AG04449 (cell line): Measurements from ENCODE around the gene MINDY4B.

Source experiments
- CTCF ChIA-PET: fragments of 350-600 bp; formaldehyde crosslinking; extraction: SDS; loops from one replicate; lab custom pipeline; 2021; ENCODE audit warnings: antibody characterized with exemption; lab: Yijun Ruan, JAX
- POLR2A ChIA-PET: fragments of 400-600, 350-600 bp; formaldehyde crosslinking; extraction: SDS; loops from one replicate; lab custom pipeline; 2020; ENCODE audit warnings: antibody characterized with exemption, inconsistent platforms; lab: Yijun Ruan, JAX
- DNase-seq: peaks from one replicate; pipeline ENCODE4 v3.0.0-alpha.2; 2010; ENCODE audit warnings: low read depth, low spot score
- H3K4me3 ChIP-seq: 2 replicates; pipeline ENCODE4 v1.5.1; 2011; ENCODE audit warnings: low read depth, mild to moderate bottlenecking, control low read depth, low read length
- TF ChIP-seq, protein P1 (sequence below): IDR thresholded peaks from one replicate; pipeline ENCODE4 v1.5.1; 2011; ENCODE audit warnings: mild to moderate bottlenecking, moderate library complexity, low read length, control low read depth, inconsistent platforms; ENCODE audit not compliant: insufficient read depth; ENCODE audit errors: missing control alignments

MINDY4B gene

DNA sequence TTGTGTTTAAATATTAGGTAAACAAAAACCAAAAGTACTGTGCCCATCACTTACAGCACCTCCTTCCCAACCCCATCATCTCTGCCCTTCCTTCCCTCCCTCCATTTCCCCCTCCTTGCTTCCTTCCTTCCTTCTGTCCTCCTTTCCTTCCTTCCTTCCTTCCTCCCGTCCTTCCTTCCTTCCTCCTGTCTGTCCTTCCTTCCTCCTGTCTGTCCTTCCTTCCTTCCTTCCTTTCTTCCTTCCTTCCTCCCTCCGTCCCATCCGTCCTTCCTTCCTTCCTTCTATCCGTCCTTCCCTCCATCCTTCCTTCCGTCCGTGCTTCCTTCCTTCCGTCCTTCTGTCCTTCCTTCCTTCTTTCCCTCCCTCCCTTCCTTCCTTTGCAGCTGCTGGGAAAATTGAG is 74.5 kb downstream of the MINDY4B start:
- ChIA-PET POLR2A (no interaction called here), CTCF (interaction anchor here (1.0 to 2.4 kb wide), 2 partner anchors 9 to 39 kb away, joined by 3 to 5 read pairs; no protein-coding TSS in a partner anchor)
- DNase-seq, result no peak
- H3K4me3 ChIP-seq, result no peak overlapping the region
- TF ChIP-seq, protein P1, sequence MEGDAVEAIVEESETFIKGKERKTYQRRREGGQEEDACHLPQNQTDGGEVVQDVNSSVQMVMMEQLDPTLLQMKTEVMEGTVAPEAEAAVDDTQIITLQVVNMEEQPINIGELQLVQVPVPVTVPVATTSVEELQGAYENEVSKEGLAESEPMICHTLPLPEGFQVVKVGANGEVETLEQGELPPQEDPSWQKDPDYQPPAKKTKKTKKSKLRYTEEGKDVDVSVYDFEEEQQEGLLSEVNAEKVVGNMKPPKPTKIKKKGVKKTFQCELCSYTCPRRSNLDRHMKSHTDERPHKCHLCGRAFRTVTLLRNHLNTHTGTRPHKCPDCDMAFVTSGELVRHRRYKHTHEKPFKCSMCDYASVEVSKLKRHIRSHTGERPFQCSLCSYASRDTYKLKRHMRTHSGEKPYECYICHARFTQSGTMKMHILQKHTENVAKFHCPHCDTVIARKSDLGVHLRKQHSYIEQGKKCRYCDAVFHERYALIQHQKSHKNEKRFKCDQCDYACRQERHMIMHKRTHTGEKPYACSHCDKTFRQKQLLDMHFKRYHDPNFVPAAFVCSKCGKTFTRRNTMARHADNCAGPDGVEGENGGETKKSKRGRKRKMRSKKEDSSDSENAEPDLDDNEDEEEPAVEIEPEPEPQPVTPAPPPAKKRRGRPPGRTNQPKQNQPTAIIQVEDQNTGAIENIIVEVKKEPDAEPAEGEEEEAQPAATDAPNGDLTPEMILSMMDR, result no peak

DNA sequence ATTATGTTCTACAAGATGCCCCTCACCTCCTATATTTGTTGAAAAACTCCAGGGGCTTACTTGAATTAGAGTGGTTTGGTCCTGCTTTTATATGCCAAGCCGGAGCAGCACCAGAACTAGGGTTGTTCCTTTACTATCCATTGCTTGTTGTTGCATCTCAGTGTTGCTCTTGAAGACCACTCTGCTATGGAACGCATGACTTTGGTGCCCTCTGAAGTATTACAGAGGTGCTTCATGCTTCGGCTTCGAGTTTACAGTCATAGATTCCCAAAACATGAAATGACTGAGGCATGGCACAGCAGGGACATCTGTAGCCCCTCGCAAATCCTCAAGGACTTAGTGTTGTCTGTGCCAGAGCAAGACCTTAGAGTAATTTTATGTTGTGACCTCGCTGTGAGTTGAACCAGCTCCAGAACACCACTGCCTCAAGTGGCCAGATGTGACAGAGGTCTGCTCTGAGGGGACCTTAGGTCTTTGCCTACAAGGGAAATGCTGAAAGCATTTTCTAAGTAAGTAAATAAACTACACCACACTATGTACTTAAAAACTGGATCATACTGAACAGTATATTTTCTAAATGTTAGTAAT is 75.1 kb downstream of the MINDY4B start:
- TF ChIP-seq, protein P1, result no peak
- no peak overlapping the region for H3K4me3 ChIP-seq
- ChIA-PET POLR2A (no interaction called here), CTCF (interaction anchor here (2.4 kb wide), 1 partner anchor 10 kb away, joined by 5 read pairs; no protein-coding TSS in a partner anchor)
- DNase-seq, result no peak

DNA sequence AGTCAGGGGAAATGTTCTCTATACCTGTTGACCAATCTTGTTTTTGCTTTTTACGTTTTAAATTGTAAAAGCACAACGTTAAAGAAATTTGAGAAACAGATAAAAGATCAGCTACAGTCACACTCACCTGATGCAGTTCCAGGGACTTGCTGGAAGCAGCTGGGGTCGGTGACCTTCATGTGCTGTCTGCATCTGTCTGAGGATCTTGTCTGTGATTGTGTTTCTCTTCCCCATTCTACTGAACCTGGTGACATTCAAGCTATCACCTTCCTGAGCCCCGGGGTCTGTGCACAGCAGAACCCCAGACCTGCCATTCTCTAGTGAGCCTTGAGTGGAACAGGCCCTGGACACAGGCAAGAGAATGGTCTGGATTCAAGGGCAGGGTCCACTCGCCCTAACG is 75.8 kb downstream of the MINDY4B start:
- H3K4me3 ChIP-seq, result no peak overlapping the region
- ChIA-PET POLR2A (no interaction called here), CTCF (interaction anchor here (1.1 to 2.4 kb wide), 2 partner anchors 11 to 20 kb away, joined by 3 to 5 read pairs; no protein-coding TSS in a partner anchor)
- TF ChIP-seq, protein P1, result no peak
- no peak for DNase-seq

DNA sequence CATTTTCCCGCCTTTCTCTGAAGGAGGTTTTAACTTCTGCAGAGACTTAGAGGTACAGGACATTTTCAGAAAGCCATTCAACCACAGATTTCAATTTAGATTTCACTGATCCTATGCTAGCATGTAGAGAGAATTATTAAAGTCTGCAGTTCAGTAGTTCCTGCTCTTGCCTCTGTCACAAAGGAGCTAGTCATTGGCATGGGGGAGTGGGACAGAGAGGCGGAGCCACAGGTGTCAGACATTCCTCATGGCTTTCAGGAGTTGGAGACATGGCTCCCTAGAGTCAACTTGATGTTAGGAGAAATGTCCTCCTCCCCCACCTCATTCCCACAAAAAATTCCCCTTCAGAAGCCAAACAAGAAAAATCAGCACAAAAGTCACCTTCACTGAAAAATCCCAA is 76.2 kb downstream of the MINDY4B start:
- DNase-seq, result no peak
- CTCF ChIA-PET, result interaction anchor here (1.1 to 1.4 kb wide), 2 partner anchors 20 to 41 kb away, joined by 3 to 4 read pairs; no protein-coding TSS in a partner anchor
- POLR2A ChIA-PET, result no interaction called here
- H3K4me3 ChIP-seq, result no peak overlapping the region
- TF ChIP-seq, protein P1, result no peak

DNA sequence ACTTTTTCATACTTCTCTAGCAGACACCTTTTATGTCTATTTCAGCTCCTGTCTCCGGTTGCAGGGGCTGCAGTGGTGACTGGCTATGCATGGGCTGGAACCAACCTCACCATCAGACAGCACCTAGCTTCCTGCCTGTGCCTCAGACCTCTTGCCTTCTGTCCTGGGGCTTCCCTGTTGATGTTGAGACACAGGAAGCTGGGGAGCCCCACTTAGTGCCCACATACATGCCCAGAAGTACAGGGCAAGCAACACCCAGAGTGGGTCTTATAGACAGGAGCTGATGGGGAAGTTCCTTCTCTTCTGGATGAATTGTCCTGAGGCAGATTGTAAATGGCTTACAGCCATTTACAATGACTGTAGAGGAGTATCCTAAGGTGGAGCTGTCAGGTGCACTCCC is 77.0 kb downstream of the MINDY4B start:
- no peak for DNase-seq
- TF ChIP-seq, protein P1, result no peak
- H3K4me3 ChIP-seq, result no peak overlapping the region
- CTCF ChIA-PET, result interaction anchor here (1.1 to 1.4 kb wide), 2 partner anchors 21 to 41 kb away, joined by 3 to 4 read pairs; no protein-coding TSS in a partner anchor
- POLR2A ChIA-PET, result no interaction called here

DNA sequence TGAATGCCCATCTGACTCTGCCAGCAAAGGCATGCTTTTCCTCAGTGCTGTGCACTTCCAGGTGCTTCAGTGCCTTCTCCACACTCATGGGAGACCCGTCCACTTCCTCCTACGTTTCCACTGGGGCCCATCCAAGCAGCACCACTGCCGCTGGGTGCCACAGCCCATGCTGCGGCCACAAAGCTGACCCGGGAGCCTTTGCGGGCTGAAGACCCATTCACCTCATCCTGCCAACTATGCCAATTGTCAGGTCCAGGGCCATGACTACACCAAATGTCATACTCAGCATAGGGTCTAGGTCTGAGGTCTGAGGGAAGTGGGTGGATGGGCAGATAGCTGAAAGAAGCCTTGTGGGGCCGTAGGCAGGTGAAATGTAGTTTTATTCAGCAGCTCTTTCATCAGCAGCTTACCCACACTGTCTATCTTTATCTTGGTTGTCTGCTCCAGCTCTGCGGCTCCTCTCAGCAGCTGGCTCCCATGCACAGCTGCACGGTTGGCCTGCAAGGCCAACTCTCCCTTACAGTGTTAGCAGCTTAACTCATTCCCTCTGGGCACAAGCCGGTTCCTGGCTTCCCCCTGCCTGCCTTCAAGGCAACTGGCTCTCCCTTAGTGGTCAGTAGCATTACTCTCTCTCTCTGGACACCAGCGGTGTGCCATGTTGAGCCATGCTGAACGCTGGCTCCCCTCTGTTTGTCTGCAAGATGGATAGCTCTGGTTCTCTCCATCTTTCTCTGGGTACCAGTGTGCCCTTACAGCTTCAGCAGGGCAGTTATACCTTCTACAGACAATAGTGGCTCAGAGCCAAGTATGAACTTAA is 78.6 kb downstream of the MINDY4B start:
- ChIA-PET CTCF (no interaction called here), POLR2A (no interaction called here)
- TF ChIP-seq, protein P1, result no peak
- no peak overlapping the region for H3K4me3 ChIP-seq
- DNase-seq, result no peak
